GM19193 (cell line): ENCODE measurements around the gene WRAP53.
A peak's percentile ranks its signal among the peaks of the same experiment; 100 is the strongest.

ENCODE experiments used
- POLR2A ChIP-seq: IDR thresholded peaks from 4 replicates; pipeline ENCODE4 v1.6.1; 2011; ENCODE audit not compliant: insufficient read depth, insufficient read length; ENCODE audit errors: extremely low read depth

Gene WRAP53

DNA sequence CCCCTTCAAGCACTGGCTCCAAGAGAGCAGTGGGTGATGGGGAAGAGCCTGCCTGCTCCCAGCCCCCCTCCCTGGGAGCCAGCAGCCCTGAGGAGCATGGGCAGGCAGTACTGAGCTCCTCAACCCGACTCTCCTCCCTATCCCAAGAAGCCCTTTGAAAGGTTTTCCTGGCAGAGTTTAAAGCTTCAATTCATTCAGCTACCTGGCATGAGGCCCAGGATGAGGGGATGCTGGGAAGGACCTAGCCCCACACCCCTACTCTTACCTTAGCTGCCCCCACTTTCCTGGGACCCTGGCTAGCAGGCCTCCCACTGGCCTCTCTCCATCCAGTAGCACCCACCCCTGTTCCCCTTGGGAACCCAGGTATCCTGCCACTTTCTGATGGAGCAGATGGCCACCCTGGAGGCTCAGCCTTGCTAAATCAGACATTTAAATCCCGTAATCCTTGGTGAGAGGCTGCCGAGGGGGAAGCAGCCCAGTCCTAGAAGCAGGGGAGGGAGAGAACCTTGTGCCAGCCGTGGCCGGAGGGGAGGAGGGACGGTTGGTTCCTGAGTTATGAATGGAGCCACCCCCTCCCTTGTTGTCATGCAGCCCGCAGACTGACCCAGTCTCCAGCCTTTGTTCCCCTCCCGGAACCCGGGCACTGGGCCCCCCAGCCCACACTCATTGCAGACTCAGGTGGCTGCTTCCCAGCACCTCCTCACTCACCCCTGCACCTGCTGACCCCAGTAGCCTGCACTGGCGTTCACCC, 20.4 kb upstream of the WRAP53 start:
- no peak for TF ChIP-seq POLR2A

DNA sequence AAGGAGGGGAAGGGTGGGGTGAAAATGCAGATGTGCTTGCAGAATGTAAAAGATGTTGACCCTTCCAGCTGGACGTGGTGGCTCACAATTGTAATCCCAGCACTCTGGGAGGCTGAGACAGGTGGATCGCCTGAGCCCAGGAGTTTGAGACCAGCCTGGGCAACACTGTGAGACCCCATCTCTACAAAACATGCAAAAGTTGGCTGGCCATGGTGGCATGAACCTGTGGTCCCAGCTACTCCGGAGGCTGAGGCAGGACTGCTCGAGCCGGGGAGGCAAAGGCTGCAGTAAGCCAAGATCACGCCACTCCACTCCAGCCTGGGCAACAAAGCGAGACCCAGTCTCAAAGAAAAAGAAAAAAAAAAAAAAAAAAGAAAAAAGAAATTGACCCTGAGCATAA, 19.8 kb upstream of the WRAP53 start:
- no peak for TF ChIP-seq POLR2A

DNA sequence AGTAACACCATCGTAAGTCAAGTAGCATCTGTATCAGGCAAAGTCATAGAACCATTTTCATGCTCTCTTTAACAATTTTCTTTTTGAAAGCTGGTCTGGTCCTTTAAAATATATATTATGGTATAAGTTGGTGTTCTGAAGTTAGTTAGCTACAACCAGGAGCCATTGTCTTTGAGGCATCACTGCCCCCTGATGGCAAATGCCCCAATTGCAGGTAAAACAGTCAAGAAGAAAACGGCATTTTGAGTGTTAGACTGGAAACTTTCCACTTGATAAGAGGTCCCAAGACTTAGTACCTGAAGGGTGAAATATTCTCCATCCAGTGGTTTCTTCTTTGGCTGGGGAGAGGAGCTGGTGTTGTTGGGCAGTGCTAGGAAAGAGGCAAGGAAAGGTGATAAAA, 15.0 kb upstream of the WRAP53 start:
- no peak for TF ChIP-seq POLR2A

DNA sequence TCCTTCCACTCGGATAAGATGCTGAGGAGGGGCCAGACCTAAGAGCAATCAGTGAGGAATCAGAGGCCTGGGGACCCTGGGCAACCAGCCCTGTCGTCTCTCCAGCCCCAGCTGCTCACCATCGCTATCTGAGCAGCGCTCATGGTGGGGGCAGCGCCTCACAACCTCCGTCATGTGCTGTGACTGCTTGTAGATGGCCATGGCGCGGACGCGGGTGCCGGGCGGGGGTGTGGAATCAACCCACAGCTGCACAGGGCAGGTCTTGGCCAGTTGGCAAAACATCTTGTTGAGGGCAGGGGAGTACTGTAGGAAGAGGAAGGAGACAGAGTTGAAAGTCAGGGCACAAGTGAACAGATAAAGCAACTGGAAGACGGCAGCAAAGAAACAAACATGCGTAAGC, 13.3 kb upstream of the WRAP53 start:
- TF ChIP-seq POLR2A, result peak; percentile 24

DNA sequence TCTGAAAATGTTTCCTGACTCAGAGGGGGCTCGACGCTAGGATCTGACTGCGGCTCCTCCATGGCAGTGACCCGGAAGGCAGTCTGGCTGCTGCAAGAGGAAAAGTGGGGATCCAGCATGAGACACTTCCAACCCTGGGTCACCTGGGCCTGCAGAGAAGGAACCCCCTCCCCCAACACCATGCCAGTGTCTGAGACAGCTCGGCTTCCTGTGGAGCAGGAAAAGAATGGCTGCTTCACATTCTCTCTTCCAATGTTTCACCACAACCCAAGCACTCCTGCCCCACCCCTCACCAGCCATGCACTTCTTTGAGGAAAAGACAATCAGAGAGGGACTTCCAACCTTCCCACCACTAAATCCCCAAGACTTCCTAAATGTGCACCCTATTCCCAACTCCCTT, 11.7 kb upstream of the WRAP53 start:
- no peak for TF ChIP-seq POLR2A

DNA sequence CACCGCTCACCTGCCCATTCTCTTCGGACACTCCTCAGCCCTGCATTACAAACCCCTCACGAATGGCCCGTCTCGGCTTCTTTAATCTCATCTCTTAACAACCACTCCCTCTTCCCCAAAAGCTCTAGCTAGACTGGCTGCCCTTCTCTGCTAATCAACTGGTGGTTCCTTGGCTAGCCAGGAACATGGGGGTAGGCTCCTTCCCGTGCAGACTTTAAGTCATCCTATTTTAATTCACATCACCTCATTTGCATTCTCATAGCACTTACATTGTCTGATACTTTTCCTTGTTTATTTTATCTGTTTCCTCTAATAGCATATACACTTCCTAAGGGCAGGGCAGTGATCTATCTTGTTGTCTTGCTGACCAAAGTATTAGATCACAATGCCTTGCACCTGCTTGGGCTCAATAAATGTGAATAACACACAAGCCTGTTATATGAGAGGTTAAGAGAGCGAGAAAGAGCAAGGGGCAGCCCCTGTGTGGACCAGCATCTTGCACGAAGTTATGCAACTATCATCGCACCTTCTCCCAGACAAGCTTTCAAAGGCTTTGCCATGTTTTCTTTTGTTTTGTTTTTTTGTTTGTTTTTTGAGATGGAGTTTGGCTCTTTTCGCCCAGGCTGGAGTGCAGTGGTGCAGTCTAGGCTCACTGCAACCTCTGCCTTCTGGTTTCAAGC, 10.7 kb upstream of the WRAP53 start:
- TF ChIP-seq POLR2A, result no peak

DNA sequence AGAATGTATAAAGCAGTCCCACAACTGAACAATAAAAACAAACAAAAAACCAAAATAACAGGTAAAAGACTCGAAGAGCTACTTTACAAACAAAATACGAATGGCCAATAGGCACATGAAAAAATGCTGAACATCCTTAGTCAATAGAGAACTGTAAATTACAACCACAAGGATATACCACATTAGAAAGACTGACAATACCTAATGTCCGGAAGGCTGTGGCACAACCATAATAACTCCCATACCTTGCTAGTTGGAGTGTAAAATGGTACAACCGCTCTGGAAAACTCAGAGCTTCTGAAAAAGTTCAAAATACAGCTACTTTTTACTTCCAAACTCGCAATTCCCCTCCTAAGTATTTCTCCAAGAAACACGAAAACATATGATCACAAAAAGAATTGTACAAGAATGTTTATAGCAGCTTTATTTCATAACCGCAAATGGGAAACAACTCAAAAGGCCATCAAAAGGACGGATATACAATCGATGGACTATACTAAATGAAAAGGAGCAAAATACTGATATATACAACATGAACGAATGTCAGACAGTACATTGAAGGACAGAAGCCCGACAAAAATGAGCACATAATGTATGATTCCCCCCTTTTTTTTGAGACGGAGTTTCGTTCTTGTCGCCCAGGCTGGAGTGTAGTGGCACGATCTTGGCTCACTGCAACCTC, 3.3 kb upstream of the WRAP53 start:
- no peak for TF ChIP-seq POLR2A

DNA sequence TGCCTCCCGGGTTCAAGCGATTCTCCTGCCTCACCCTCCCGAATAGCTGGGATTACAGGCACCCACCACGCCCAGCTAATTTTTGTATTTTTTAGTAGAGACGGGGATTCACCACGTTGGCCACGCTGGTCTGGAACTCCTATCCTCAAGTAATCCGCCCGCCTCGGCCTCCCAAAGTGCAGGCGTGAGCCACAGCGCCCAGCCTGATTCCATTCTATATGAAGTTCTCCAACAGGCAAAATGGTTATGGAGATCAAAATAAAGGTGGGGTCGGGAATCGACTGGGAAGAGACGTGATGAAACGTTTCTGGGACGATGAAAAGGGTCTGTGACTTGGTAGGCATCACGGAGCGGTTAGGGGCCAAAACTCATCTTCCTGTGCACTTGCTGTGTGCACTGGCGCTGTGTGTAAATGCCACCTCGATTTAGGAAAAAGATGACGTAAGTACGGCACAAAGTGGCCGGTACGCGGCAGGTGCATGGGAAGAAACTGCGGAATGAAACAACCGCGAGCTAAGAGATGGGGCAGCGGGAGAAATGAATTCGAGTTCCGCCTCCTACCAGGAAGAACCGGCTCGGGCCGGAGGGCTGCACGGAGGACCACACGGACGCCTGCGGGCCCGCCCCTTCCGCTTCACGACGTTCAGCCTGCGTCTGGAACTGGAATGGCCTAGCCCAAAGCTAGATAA, 2.6 kb upstream of the WRAP53 start:
- TF ChIP-seq POLR2A, result peak; percentile 77

DNA sequence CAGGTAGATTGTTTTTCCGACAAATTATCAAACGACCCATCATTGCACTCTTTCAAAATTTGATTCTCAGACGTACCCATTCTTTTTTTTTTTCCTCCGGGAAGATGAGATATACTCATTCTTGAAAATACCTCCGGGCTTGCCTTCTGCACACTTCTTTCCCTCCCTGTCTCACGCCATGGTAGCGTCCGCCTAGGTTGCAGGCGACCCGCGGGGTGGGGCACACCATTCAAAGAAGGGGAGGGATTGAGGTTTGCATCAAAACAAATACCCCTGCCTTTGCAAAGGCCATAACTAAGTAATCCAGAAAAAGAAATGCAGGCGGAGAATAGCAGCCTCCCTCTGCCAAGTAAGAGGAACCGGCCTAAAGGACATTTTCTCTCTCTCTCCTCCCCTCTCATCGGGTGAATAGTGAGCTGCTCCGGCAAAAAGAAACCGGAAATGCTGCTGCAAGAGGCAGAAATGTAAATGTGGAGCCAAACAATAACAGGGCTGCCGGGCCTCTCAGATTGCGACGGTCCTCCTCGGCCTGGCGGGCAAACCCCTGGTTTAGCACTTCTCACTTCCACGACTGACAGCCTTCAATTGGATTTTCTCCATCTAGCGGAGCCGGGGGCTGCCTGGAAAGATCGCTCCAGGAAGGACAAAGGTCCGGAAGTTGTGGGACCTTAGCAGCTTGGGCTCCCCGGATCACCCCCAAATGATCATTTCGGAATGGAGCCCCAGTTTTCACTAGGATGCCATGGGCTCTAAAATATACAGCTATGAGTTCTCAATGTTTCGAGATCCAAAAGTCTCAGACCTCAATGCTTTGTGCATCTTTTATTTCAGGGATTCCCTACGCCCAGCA, 1.8 kb upstream of the WRAP53 start:
- TF ChIP-seq POLR2A, result peak; percentile 89

DNA sequence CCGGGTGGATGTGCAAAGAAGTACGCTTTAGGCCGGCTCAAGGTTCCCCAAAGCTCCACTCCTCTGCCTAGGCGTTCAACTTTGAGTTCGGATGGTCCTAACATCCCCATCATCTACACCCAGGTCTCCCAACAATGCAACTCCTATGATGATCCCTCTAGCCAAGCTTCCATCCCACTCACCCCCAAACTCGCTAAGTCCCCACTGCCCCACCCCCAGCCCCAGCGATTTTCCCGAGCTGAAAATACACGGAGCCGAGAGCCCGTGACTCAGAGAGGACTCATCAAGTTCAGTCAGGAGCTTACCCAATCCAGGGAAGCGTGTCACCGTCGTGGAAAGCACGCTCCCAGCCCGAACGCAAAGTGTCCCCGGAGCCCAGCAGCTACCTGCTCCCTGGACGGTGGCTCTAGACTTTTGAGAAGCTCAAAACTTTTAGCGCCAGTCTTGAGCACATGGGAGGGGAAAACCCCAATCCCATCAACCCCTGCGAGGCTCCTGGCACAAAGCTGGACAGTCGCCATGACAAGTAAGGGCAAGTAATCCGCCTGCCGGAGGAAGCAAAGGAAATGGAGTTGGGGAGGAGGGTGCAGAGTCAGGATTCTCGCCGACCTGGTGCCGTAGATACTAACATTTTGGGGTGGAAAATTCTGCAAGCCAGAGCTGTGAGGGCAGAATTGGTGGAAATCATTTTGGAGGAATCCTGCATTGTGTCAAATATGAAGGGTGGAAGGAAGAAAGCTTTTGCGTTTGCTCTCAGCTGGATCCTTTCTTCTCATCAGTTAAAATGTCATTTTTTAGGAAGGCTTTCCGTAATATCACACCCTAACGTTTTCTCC, 987 bp upstream of the WRAP53 start, which contains the start of gene TP53:
TSS of gene TP53 (minus strand) at position 419 of the 836 bp plus-strand sequence. CDS start 10,896 bp downstream, outside the sequence.
- peak; percentile 99 for TF ChIP-seq POLR2A

DNA sequence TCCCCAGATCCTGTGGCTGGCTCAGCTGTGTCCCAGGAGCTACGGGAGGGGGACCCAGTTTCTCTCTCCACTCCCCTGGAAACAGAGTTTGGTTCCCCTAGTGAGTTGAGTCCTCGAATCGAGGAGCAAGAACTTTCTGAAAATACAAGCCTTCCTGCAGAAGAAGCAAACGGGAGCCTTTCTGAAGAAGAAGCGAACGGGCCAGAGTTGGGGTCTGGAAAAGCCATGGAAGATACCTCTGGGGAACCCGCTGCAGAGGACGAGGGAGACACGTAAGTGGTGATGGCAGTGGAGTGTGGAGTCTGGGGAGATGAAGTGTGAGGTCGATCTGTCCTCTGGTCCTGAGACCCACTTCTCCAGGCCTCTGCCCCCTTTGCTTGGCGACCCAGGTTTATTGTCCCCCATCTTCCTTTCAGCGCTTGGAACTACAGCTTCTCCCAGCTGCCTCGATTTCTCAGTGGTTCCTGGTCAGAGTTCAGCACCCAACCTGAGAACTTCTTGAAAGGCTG, 585 bp downstream of the WRAP53 start:
- no peak for TF ChIP-seq POLR2A

DNA sequence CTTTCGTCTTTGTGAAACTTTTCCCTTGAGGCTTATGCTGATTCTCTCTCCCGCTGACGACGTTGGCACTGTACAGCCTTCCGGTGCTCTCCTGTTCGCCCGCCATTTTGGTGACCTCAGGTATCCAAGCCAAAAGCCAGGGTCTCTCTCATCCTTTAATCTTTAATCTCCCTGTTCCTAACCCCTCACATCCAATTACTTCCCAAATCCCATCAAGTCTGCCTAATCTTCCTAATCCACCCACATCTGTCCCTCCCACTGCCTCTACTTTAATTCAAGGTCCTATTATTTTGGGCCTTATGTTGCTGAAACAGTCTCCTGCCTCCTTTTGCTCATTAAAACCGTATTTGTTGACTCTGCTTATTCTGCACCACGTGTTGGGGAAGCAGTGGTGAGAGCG, 7.3 kb downstream of the WRAP53 start:
- no peak for TF ChIP-seq POLR2A
